Vagina (tissue), 2 donors: ENCODE data around the gene SLC4A1. TPM values are rescaled to one million over a fixed set of nuclear protein-coding genes. Genes with fewer than 3 reads are reported as not detected.

Experiments
- DNase-seq, 2 donors: peaks; one replicate each; pipeline ENCODE4 v3.0.0-alpha.2; 2017; ENCODE audit errors: extremely low spot score in 2 of 2
- H3K27ac ChIP-seq: fragments of 200-600 bp; sonication (generic); one replicate; pipeline ENCODE4 v1.5.1; 2019
- H3K27me3 ChIP-seq: fragments of 200-600 bp; sonication (generic); one replicate; pipeline ENCODE4 v1.5.1; 2019
- H3K36me3 ChIP-seq, 2 donors: fragments of 200-600 bp; sonication (generic); one replicate each; pipeline ENCODE4 v1.5.1; 2017 to 2019
- H3K4me1 ChIP-seq: fragments of 200-600 bp; sonication (generic); one replicate; pipeline ENCODE4 v1.5.1; 2019
- H3K4me3 ChIP-seq, 2 donors: fragments of 200-600 bp; sonication (generic); 1 replicate in 1 of 2; 2 replicates in 1 of 2; pipeline ENCODE4 v1.5.1; 2016 to 2019
- H3K9me3 ChIP-seq: fragments of 200-600 bp; sonication (generic); one replicate; pipeline ENCODE4 v1.5.1; 2019
- POLR2A ChIP-seq, 2 donors: fragments of 450-650 bp; IDR thresholded peaks; one replicate each; pipeline ENCODE4 v1.6.1; 2017; ENCODE audit warnings: antibody characterized with exemption in 2 of 2, mild to moderate bottlenecking in 2 of 2, moderate library complexity in 2 of 2
- POLR2AphosphoS5 ChIP-seq, 2 donors: sonication (generic); formaldehyde crosslinking; IDR thresholded peaks; one replicate each; pipeline ENCODE4 v1.9.0; 2017; ENCODE audit warnings: antibody characterized with exemption in 2 of 2, mild to moderate bottlenecking in 2 of 2, low read depth in 1 of 2; ENCODE audit not compliant: insufficient read depth in 1 of 2
- intact Hi-C: fragments of 100-400 bp; cut with DNase I; formaldehyde crosslinking; loops from one replicate; pipeline ENCODE4 v1.15.1; 2023
- total RNA-seq: library from RNA; depleted of rRNA; stranded (reverse); fragments of >200 nt; gene quantifications from one replicate; pipeline ENCODE4 v1.2.3, GENCODE V29; 2016
- TF ChIP-seq, protein P1 (sequence below), 3 experiments: fragments of 450-650 bp in 2 of 3; fragments of 200-600 bp in 1 of 3; sonication (generic) in 1 of 3; IDR thresholded peaks; one replicate each; pipeline ENCODE4 v1.5.1; 2017 to 2019; ENCODE audit warnings: antibody characterized with exemption in 3 of 3, mild to moderate bottlenecking in 2 of 3, moderate library complexity in 2 of 3

The SLC4A1 gene
- total RNA-seq, 1 donor from 2014 or later: not detected

DNA sequence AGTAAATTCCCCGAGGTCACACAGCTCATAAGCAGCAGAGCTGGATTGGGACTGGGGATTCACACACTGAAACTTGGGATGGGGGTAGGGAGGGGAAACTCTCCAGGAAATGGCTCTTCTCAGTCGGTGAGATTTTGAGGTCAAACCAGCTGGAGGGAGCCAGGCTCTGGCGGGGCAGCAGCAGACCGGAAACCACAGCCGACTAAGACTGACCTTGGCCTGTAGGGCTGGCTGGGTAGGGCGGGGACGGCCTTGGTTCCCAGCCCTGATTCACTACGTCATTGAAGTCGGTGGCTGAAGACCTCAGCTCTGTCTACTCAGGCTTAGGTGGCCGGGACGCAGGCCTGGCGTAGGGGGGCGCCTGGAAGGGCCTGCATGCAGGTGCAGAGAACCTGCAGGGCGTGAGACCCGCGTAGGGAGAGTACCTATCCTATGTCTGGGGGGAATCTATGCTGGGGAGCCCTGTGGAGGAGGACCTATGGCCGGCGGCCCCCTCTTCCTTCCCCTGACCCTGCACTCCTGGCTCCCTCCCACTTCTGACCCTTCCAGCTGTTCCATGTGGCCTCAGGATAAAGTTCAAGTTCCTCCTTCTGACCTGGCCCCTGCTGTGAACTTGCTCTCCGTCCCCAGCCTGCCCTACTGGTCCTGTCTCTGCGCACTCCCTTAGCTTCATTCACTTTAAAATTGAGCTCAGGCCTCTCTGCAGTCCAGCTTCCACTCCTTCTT lies 11.9 kb upstream of the SLC4A1 start:
- intact Hi-C loops: no loop called here
- Histone ChIP-seq H3K4me3 (no peak overlapping the region), H3K36me3 (no peaks in the 10 kb centered on the region), H3K27me3 (no peaks in the 10 kb centered on the region), H3K4me1 (no peaks in the 10 kb centered on the region), H3K9me3 (no peaks in the 10 kb centered on the region), H3K27ac (no peak overlapping the region)
- no peak for DNase-seq
- TF ChIP-seq, protein P1, sequence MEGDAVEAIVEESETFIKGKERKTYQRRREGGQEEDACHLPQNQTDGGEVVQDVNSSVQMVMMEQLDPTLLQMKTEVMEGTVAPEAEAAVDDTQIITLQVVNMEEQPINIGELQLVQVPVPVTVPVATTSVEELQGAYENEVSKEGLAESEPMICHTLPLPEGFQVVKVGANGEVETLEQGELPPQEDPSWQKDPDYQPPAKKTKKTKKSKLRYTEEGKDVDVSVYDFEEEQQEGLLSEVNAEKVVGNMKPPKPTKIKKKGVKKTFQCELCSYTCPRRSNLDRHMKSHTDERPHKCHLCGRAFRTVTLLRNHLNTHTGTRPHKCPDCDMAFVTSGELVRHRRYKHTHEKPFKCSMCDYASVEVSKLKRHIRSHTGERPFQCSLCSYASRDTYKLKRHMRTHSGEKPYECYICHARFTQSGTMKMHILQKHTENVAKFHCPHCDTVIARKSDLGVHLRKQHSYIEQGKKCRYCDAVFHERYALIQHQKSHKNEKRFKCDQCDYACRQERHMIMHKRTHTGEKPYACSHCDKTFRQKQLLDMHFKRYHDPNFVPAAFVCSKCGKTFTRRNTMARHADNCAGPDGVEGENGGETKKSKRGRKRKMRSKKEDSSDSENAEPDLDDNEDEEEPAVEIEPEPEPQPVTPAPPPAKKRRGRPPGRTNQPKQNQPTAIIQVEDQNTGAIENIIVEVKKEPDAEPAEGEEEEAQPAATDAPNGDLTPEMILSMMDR (IDR thresholded peaks at IDR 0.05): no peak
- TF ChIP-seq POLR2AphosphoS5 (IDR thresholded peaks at IDR 0.05; ENCODE audit: insufficient read depth in 1 of 2, low read depth in 1 of 2): peak in 1 of 2 donors; percentile 48

DNA sequence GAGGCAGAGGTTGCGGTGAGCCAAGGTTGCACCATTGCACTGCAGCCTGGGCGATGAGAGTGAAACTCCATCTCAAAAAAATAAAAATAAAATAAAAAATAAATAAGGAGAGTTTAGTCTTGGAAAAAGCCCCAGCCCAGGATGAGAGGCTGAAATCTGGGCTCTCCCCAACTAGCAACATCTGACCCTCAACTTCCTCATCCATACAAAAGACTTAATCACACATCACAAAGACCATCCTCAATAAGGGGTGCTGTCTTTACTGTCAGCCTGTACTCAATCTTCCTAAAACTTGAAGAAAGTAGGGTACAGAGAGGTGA lies 11.4 kb upstream of the SLC4A1 start:
- Histone ChIP-seq H3K27ac (no peak overlapping the region), H3K4me3 (no peak overlapping the region), H3K36me3 (no peaks in the 10 kb centered on the region), H3K27me3 (no peaks in the 10 kb centered on the region), H3K4me1 (no peaks in the 10 kb centered on the region), H3K9me3 (no peaks in the 10 kb centered on the region)
- intact Hi-C loops: no loop called here
- no peak for DNase-seq
- TF ChIP-seq POLR2AphosphoS5 (IDR thresholded peaks at IDR 0.05; ENCODE audit: insufficient read depth in 1 of 2, low read depth in 1 of 2): no peak
- TF ChIP-seq, protein P1 (IDR thresholded peaks at IDR 0.05): no peak
- no peak for TF ChIP-seq POLR2A (IDR thresholded peaks at IDR 0.05)

DNA sequence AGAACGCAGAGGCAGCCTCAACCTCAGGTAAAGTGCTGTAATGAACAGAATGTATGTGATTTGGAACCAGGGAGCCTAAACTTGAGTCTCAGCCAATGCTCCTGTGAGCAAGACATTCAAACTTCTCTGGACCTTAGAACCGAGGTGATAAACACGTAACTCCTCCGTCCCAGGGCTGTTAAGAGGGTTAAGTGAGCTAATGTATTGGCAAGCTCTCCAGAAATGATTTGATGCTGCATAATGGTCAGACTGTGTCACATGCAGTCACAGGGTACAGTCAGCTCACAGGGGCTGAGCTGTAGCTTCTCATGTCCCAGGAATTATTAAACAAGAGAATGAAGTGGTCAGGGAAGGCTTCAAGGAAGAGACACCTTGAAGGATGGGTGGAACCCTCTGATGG lies 10.0 kb upstream of the SLC4A1 start:
- TF ChIP-seq POLR2AphosphoS5 (IDR thresholded peaks at IDR 0.05; ENCODE audit: insufficient read depth in 1 of 2, low read depth in 1 of 2) (no peak), POLR2A (IDR thresholded peaks at IDR 0.05) (no peak)
- TF ChIP-seq, protein P1 (IDR thresholded peaks at IDR 0.05): no peak
- H3K27me3 ChIP-seq: no peaks in the 10 kb centered on the region

DNA sequence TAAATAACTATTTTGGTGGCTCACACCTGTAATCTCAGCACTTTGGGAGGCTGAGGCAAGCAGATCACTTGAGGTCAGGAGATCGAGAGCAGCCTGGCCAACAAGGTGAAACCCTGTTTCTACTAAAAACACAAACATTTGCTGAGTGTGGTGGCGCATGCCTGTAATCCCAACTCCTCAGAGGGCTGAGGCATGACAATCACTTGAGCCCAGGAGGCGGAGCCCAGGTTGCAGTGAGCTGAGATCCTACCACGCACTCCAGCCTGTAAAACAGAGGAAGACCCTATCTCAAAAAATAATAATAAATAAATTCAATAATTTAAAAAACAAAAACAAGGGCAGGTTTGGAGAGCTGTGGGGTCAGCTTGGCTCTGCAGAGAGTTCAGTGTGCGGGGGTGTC lies 5.7 kb upstream of the SLC4A1 start:
- TF ChIP-seq POLR2A (IDR thresholded peaks at IDR 0.05) (no peak), POLR2AphosphoS5 (IDR thresholded peaks at IDR 0.05; ENCODE audit: insufficient read depth in 1 of 2, low read depth in 1 of 2) (no peak)
- TF ChIP-seq, protein P1 (IDR thresholded peaks at IDR 0.05): no peak
- Histone ChIP-seq H3K27ac (no peak overlapping the region), H3K4me1 (no peaks in the 10 kb centered on the region), H3K4me3 (no peak overlapping the region), H3K36me3 (no peaks in the 10 kb centered on the region), H3K9me3 (no peaks in the 10 kb centered on the region), H3K27me3 (no peaks in the 10 kb centered on the region)
- intact Hi-C loops: no loop called here
- DNase-seq: no peak

More for the DNA sequence above, 10.0 kb upstream of the SLC4A1 start:
- DNase-seq: no peak
- no peak overlapping the region for H3K27ac ChIP-seq
- H3K9me3 ChIP-seq: no peaks in the 10 kb centered on the region
- H3K4me3 ChIP-seq: no peak overlapping the region
- no peaks in the 10 kb centered on the region for H3K36me3 ChIP-seq
- H3K4me1 ChIP-seq: no peaks in the 10 kb centered on the region
- intact Hi-C loops: no loop called here

DNA sequence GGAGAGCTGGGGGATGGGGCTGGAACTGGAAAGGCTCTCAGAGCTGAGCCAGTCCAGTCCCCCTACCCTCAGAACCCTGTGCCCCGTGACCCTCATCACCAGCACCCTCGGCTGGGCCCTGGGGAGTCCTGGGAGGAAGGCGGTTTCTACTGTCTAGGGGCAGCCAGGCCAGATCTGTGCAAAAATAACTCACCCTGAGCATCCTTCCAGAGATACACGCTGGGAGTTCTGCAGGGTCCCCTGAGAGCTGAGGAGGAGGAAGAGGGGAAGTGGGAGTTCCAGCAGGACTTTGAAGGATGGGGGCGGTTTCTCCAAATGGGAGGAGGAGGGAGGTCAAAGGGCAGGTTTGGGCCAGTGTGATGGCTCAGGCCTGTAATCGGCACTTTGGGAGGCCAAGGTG lies 5.0 kb upstream of the SLC4A1 start:
- H3K4me1 ChIP-seq: no peaks in the 10 kb centered on the region
- H3K27ac ChIP-seq: no peak overlapping the region
- no peaks in the 10 kb centered on the region for H3K36me3 ChIP-seq
- TF ChIP-seq POLR2AphosphoS5 (IDR thresholded peaks at IDR 0.05; ENCODE audit: insufficient read depth in 1 of 2, low read depth in 1 of 2) (no peak), POLR2A (IDR thresholded peaks at IDR 0.05) (no peak)
- TF ChIP-seq, protein P1 (IDR thresholded peaks at IDR 0.05): no peak
- H3K27me3 ChIP-seq: no peaks in the 10 kb centered on the region
- no peaks in the 10 kb centered on the region for H3K9me3 ChIP-seq
- no peak for DNase-seq
- H3K4me3 ChIP-seq: no peak overlapping the region
- intact Hi-C loops: no loop called here
